ENCODE measurements around the gene NTM. TPM values are rescaled to one million over a fixed set of nuclear protein-coding genes. Genes with fewer than 3 reads are reported as not detected.

Gene NTM
- total RNA-seq, 3 donors from 2014 or later = 0.66 to 9.0 (median 1.0) TPM

DNA sequence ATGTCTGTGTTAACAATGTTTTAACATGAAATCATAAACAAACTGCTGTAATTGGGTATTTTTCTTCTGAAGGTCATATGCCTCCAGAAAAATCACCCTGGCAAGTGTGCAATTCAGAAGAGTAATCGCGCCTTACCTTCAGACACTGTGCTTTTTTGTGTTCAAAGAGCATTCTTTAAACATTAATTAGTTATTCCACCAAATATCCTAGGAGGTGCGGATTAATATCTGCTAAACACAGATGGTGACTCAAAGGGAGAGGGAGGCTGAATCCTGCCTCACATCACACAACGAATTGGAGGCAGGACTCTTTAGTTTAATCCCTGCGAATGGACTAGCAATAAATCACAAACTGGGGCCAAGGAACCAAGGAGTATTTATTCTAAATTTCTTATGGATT lies 213.0 kb downstream of the NTM start:
- peaks cover 0 to 15% of the 10 kb centered on the region in 2 donors for H3K9me3 ChIP-seq
- peaks cover 0 to 5% of the 10 kb centered on the region in 2 donors for H3K27me3 ChIP-seq
- H3K36me3 ChIP-seq = no peaks in the 10 kb centered on the region
- no peaks in the 10 kb centered on the region for H3K4me1 ChIP-seq
- H3K27ac ChIP-seq = no peak overlapping the region
- H3K4me3 ChIP-seq = no peak overlapping the region
- intact Hi-C loops (cut with DNase I; ENCODE audit: low total_unique reads) = no loop called here
- no peak for TF ChIP-seq POLR2AphosphoS5 (IDR thresholded peaks at IDR 0.05)
- no peak for TF ChIP-seq POLR2A (IDR thresholded peaks at IDR 0.05)
- TF ChIP-seq, protein P1, sequence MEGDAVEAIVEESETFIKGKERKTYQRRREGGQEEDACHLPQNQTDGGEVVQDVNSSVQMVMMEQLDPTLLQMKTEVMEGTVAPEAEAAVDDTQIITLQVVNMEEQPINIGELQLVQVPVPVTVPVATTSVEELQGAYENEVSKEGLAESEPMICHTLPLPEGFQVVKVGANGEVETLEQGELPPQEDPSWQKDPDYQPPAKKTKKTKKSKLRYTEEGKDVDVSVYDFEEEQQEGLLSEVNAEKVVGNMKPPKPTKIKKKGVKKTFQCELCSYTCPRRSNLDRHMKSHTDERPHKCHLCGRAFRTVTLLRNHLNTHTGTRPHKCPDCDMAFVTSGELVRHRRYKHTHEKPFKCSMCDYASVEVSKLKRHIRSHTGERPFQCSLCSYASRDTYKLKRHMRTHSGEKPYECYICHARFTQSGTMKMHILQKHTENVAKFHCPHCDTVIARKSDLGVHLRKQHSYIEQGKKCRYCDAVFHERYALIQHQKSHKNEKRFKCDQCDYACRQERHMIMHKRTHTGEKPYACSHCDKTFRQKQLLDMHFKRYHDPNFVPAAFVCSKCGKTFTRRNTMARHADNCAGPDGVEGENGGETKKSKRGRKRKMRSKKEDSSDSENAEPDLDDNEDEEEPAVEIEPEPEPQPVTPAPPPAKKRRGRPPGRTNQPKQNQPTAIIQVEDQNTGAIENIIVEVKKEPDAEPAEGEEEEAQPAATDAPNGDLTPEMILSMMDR (IDR thresholded peaks at IDR 0.05) = no peak
- DNase-seq (ENCODE audit: low spot score in 2 of 2) = no peak

DNA sequence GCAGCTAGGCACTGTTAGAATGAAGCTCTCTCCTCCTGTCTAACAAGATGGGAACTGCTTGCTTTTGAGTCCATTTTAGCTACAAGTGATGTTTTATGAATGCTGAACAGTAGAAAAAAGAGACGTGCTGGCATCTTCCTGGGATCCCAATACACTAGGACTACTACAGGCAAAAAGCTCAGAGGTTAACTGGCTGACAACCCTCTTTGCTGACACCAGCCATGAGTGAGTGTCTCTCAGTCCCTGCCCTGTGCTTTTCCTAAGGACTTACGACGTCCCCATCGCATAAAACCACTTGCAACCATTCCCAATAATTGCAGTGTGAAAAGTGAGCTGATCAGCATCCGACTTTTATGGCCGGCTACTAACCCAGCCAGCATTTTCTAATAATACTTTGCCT lies 213.5 kb downstream of the NTM start:
- Histone ChIP-seq H3K27me3 (peaks cover 0 to 5% of the 10 kb centered on the region in 2 donors), H3K9me3 (peaks cover 0 to 15% of the 10 kb centered on the region in 2 donors), H3K4me1 (no peaks in the 10 kb centered on the region), H3K36me3 (no peaks in the 10 kb centered on the region), H3K4me3 (no peak overlapping the region), H3K27ac (no peak overlapping the region)
- intact Hi-C loops (cut with DNase I; ENCODE audit: low total_unique reads) = no loop called here
- no peak for DNase-seq (ENCODE audit: low spot score in 2 of 2)
- TF ChIP-seq POLR2A (IDR thresholded peaks at IDR 0.05) = no peak
- TF ChIP-seq, protein P1 (IDR thresholded peaks at IDR 0.05) = no peak
- TF ChIP-seq POLR2AphosphoS5 (IDR thresholded peaks at IDR 0.05) = no peak

DNA sequence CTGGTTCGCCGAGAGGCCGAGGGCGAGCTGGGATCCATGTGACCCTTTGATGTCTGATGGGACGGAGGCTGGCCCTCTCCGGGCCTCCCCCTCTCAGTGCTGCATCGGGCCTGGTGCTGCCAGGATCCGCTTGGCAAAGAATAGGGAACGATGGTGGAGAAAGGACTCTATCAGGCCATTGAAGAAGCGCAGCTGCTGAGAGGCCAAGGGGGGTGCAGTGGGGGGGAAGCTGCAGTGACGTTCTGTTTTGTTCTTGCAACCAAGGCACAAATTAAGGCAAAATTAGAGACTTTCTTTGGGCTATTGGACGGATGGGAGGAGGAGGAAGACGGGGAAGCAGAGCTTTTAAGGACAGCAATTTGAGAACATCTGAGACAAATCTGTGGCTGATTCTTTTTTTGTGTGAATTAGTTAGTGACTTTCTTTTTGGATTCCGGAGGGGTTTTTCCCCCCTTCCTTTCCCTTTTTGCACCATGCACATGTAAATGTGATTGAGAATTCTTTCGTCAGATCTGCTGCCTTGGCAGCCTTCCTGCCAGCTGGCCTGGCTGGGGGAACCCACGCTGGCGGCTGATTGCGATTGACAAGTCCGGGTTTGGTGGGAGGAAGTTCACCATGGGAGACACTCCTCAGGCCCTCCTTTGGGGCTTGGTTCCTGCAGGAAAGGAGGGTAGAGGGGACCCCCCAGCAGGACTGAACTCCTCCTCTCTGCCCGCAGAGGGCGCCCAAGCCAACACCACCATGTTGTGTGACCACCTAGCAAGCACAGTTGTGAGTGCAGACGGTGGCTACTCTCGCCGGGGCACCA lies 214.6 kb downstream of the NTM start:
- no peaks in the 10 kb centered on the region for H3K36me3 ChIP-seq
- no peak for DNase-seq (ENCODE audit: low spot score in 2 of 2)
- H3K27ac ChIP-seq = no peak overlapping the region
- no peak overlapping the region for H3K4me3 ChIP-seq
- no peaks in the 10 kb centered on the region for H3K4me1 ChIP-seq
- peaks cover 0 to 5% of the 10 kb centered on the region in 2 donors for H3K27me3 ChIP-seq
- TF ChIP-seq, protein P1 (IDR thresholded peaks at IDR 0.05) = no peak
- TF ChIP-seq POLR2AphosphoS5 (IDR thresholded peaks at IDR 0.05) (no peak), POLR2A (IDR thresholded peaks at IDR 0.05) (no peak)
- peaks cover 0 to 15% of the 10 kb centered on the region in 2 donors for H3K9me3 ChIP-seq
- intact Hi-C loops (cut with DNase I; ENCODE audit: low total_unique reads) = no loop called here

DNA sequence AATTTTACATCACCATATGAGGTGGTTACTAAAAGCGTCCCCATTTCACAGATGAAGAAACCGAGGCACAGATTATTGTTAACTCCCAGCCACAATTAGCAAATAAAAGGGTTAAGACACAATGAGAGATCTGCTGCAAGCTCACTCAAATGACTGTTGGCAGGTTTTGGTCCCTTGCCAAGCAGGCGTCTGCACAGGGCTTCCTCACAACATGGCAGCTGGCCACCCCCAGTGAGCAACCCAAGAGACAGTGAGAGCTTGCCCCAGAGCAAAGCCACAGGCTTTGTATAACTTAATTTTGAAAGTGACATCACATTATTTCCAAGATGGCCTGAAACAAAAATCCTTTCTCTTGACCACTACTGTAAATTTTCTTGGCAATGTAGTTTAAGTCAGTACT lies 217.6 kb downstream of the NTM start:
- no peak overlapping the region for H3K4me3 ChIP-seq
- H3K4me1 ChIP-seq = no peaks in the 10 kb centered on the region
- intact Hi-C loops (cut with DNase I; ENCODE audit: low total_unique reads) = no loop called here
- TF ChIP-seq, protein P1 (IDR thresholded peaks at IDR 0.05) = no peak
- TF ChIP-seq POLR2AphosphoS5 (IDR thresholded peaks at IDR 0.05) (no peak), POLR2A (IDR thresholded peaks at IDR 0.05) (no peak)
- peaks cover 0 to under 1% of the 10 kb centered on the region in 2 donors for H3K27me3 ChIP-seq
- H3K36me3 ChIP-seq = no peaks in the 10 kb centered on the region
- DNase-seq (ENCODE audit: low spot score in 2 of 2) = no peak
- peaks cover 0 to 15% of the 10 kb centered on the region in 2 donors for H3K9me3 ChIP-seq
- H3K27ac ChIP-seq = no peak overlapping the region

DNA sequence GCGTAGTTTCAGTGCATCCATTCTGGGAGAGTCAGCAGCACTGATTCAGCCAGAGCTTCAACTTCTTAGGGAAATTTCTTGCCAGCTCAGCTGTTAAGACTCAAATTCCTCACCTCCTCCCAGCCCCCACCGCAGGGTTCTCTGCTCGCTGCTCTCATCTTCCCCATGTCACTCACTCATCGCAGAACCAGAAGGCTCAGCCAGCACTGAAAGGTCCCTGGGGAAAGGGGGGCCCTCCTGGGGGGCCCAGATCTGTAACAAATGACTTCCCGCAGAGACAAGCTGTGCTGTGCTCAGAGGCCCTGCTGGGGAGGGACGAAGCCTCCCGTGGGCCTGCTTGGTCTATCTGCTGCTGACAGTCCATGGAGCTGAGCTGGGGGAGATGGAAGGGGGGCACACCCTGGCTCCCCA lies 220.6 kb downstream of the NTM start:
- H3K27ac ChIP-seq = no peak overlapping the region
- H3K36me3 ChIP-seq = no peaks in the 10 kb centered on the region
- H3K27me3 ChIP-seq = peaks cover 0 to 3% of the 10 kb centered on the region in 2 donors
- peaks cover 0 to 13% of the 10 kb centered on the region in 2 donors for H3K9me3 ChIP-seq
- no peak for TF ChIP-seq POLR2A (IDR thresholded peaks at IDR 0.05)
- no peak for DNase-seq (ENCODE audit: low spot score in 2 of 2)
- no peak overlapping the region for H3K4me3 ChIP-seq
- intact Hi-C loops (cut with DNase I; ENCODE audit: low total_unique reads) = no loop called here
- no peaks in the 10 kb centered on the region for H3K4me1 ChIP-seq

Data from breast epithelium (tissue), 4 donors.